Left lobe of liver (tissue), 2 donors: ENCODE measurements around the gene CYP3A7. TPM values are rescaled to one million over a fixed set of nuclear protein-coding genes. Genes with fewer than 3 reads are reported as not detected.
"Not testable (repeated sequence)": the region's sequence is repeated elsewhere in the genome, so short reads cannot be mapped to it uniquely, and the experiment has no call there.

Experiments
- ATAC-seq: fragments of 200-7000 bp; cut with Tn5 transposase; one replicate; pipeline ENCODE4 v1.9.1; 2020; ENCODE audit warnings: mild to moderate bottlenecking, moderate library complexity
- DNase-seq: peaks from one replicate; pipeline ENCODE4 v3.0.0-alpha.2; 2020; ENCODE audit warnings: low spot score
- total RNA-seq: library from RNA; stranded (reverse); gene quantifications from one replicate; pipeline ENCODE4 v1.2.1, GENCODE V29; 2021
- donor health status: DM: no; HTN: no; CAD: no; lungs with moderate emphysema.
- donor health status: DM: no; HTN: yes; CAD: no.

CYP3A7 gene
- total RNA-seq, 1 donor from 2014 or later = 17.5 TPM

DNA sequence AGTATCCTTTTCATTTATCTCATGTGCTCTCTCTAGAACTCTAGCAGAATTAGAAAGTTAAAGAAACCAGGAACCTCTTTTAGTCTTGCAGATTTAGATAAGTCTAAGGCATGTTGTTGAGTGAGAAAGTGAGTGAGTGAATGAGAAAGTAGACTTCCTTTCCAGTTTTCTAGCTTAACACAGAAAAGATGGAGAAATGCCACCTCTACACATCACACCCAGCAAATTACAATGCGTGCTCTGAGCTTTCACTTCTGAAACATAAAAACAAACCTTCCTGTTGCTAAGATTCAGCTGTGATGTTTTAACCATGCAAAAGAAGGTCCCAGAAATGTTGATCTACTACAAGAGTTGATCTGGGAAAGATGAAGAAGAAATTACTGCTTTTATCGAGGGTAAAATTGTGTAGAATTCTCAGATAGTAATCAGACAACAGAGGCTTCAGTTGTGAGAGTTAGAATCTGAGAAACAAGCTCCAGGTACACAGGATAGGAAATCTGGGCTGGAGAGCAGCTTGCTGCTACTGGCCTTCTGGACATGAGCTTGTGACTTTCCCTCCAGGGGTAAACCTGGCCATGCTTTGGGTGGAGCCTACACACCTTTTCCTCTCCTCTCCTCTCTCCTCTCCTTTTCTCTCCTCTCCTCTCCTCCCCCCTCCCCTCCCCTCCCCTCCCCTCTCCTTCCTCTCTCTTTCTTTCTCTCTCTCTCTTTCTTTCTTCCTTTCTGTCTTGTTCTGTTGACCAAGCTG, 59.8 kb downstream of the CYP3A7 start:
- DNase-seq (no peak), ATAC-seq (no peak)

DNA sequence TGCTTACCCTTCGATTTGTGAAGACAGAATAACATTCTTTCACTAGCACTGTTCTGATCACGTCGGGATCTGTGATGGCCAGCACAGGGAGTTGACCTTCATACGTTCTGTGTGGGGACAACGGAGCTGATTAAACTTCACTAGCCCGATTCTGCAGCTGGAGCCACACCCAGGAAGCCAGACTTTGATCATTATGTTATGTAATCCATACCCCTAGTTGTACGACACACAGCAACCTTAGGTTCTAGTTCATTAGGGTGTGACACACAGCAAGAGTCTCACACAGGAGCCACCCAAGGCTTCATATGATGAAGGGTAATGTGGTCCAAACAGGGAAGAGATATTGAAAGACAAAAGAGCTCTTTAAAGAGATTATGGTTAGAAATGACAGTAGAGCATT, 62.4 kb downstream of the CYP3A7 start:
- ATAC-seq = peak; percentile 3
- no peak for DNase-seq

DNA sequence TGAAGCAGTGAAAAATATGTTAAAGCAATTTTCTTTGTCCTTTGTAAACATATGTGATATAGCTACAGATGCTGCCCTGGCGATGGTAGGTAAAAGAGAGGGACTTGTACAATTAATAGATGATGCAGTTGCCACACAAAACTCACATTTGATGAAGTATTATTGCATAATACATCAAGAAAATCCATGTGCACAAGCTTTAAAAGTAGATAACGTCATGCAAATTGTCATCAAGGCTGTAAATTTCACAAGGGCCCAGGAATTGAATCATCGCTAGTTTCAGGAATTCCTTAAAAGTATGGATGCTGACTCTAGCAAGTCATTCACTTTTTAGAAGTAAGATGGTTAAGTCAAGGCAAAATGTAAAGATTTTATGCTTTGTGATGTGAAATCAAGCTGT, 65.2 kb downstream of the CYP3A7 start:
- no peak for ATAC-seq
- no peak for DNase-seq

DNA sequence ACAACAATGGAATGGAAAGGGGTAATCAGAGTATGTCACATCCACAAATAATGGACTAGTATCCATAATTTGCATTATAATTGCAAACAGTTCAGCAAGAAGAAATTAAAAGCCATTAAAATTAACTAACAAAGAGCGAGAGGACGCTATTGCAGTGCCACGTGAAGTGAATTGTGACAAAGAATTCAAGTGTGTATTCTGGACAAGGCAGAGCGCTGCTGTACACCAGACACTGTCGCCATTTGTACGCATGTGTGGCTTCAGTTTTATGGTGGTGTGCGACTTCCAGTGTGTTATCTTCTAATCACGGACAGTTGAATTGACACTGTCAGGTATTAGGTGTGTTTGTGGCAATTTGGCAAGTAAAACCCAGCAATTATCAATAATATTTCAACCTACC, 66.5 kb downstream of the CYP3A7 start:
- ATAC-seq = peak; percentile 6
- DNase-seq = no peak

DNA sequence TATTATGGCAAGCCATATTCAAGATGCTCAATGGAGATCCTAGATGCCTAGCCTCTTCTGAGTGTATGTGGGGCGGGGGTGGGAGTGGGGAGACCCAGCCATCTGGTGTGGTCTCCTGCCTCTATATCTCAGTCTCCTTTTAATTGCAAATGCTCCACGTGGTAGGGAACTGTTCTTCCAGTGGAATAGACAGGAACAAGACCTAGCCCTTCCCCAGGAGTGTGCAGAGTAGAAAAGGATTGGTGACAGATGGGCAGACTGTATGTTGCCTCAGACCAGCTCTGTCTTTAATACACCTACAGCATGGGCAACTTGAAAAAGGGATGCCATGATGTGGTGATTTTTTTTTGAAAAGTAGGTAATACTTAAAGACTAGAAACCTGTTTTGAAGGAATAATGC, 67.8 kb downstream of the CYP3A7 start:
- ATAC-seq (peak; percentile 25), DNase-seq (no peak)

DNA sequence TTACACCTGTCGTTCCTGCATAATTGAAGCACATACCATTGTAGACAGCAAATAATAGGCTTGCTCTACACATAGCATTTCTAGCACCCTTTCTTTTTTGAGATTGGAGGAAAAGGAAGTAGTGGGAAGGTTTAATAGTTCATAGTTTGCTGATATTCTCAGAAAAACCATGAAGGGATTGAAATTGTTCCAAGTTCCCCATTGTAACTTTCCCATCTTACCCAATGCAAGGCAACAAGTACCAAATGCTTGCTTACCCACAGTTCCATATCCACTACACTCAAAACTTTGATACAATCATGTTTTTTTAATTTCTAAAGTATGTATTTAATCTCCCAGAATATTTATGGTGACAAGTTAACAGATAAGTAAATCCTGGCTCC, 69.0 kb downstream of the CYP3A7 start:
- ATAC-seq (peak; percentile 1), DNase-seq (no peak)

DNA sequence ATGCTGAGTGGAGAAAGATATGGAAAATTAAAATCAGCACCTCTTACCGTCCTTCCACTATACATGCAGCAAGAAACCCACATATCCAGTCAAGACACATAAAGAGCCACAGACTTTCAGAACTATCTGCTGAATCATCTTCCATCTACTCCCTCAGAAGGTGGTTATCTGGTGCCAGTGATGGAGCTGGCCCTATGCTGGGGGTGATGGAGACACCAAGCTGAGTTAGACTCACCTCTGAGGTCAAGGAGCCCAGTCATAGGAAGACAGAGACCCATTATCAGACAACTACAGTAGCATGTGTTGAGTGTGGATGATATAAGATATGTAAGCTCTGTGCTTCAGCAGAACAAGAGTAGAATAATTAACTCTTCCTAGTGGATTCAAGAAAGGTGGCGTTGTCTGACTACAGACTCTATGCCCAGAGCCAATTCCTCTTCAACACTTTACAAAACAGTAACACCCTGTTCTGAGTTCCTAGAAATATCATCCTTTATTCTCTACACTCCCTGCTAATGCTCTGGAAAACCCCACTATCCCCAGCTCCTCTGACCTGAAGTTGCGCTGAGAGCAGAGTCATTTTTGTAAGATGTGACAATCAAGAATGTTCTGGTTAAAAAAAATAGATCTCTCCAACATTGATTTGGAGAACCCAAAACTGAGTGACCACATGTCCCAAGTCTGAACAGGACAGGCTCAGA, 69.5 kb downstream of the CYP3A7 start:
- DNase-seq = no peak
- ATAC-seq = peak; percentile 3

DNA sequence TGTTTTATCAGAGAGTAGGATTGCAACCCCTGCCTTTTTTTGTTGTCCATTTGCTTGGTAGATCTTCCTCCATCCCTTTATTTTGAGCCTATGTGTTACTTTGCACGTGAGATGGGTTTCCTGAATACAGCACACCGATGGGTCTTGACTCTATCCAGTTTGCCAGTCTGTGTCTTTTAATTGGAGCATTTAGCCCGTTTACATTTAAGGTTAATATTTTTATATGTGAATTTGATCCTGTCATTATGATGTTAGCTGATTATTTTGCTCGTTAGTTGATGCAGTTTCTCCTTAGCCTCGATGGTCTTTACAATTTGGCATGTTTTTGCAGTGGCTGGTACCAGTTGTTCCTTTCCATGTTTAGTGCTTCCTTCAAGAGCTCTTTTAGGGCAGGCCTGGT, 77.1 kb downstream of the CYP3A7 start:
- not testable (repeated sequence) for ATAC-seq, DNase-seq

Other genes with a start within 250 kb of the CYP3A7 start
- 8.6 TPM for gene ZNF394, start 234.9 kb downstream of the CYP3A7 start, total RNA-seq
- 3.0 TPM for gene ZKSCAN5, start 230.5 kb downstream of the CYP3A7 start, total RNA-seq
- gene FAM200A, start 183.1 kb downstream of the CYP3A7 start, total RNA-seq = 2.2 TPM
- gene ZNF655, start 176.6 kb downstream of the CYP3A7 start, total RNA-seq = 24.0 TPM
- 0.18 TPM for gene TMEM225B, start 136.9 kb downstream of the CYP3A7 start, total RNA-seq
- gene ZSCAN25, start 118.2 kb downstream of the CYP3A7 start, total RNA-seq = 5.5 TPM
- 564 TPM for gene CYP3A5, start 55.2 kb downstream of the CYP3A7 start, total RNA-seq
- 1,005 TPM for gene CYP3A4, start 49.0 kb upstream of the CYP3A7 start, total RNA-seq
- 27.3 TPM for gene CYP3A43, start 92.8 kb upstream of the CYP3A7 start, total RNA-seq
- gene OR2AE1, start 141.8 kb upstream of the CYP3A7 start, total RNA-seq = not detected
- 13.7 TPM for gene TRIM4, start 184.3 kb upstream of the CYP3A7 start, total RNA-seq
- 0.86 TPM for gene GJC3, start 194.4 kb upstream of the CYP3A7 start, total RNA-seq
- 2,337 TPM for gene AZGP1, start 240.8 kb upstream of the CYP3A7 start, total RNA-seq